Mesenchymal stem cell (in vitro differentiated cells and primary cell): Measurements from ENCODE around the gene ANKRD50.

Source experiments
- DNase-seq: peaks from one replicate; pipeline ENCODE4 v3.0.0-alpha.2; 2013
- H2AFZ ChIP-seq: one replicate; pipeline ENCODE4 v1.6.1; 2013; ENCODE audit warnings: low read depth, mild to moderate bottlenecking, control low read depth, inconsistent platforms, low read length, moderate library complexity
- H2AK5ac ChIP-seq: 2 replicates; pipeline ENCODE4 v1.6.1; 2013; ENCODE audit warnings: low read length, moderate library complexity, mild to moderate bottlenecking, inconsistent platforms; ENCODE audit not compliant: severe bottlenecking
- H2BK120ac ChIP-seq: one replicate; pipeline ENCODE4 v1.6.1; 2013; ENCODE audit warnings: low read depth, mild to moderate bottlenecking, inconsistent platforms, low read length, moderate library complexity
- H2BK12ac ChIP-seq, 2 experiments: one replicate each; pipeline ENCODE4 v1.6.1; 2013; ENCODE audit warnings: inconsistent platforms in 2 of 2, low read length in 2 of 2, mild to moderate bottlenecking in 2 of 2, moderate library complexity in 2 of 2, control low read depth in 1 of 2
- H2BK15ac ChIP-seq: one replicate; pipeline ENCODE4 v1.6.1; 2013; ENCODE audit warnings: mild to moderate bottlenecking, low read depth, inconsistent platforms; ENCODE audit not compliant: poor library complexity, severe bottlenecking
- H2BK5ac ChIP-seq: 2 replicates; pipeline ENCODE4 v1.6.1; 2013; ENCODE audit warnings: low read depth, mild to moderate bottlenecking, low read length, control low read depth, inconsistent platforms; ENCODE audit not compliant: poor library complexity, severe bottlenecking
- H3K14ac ChIP-seq, 2 experiments: one replicate each; pipeline ENCODE4 v1.6.1; 2013; ENCODE audit warnings: inconsistent platforms in 2 of 2, low read length in 2 of 2, control low read depth in 1 of 2, mild to moderate bottlenecking in 1 of 2, moderate library complexity in 1 of 2
- H3K18ac ChIP-seq, 2 experiments: one replicate each; pipeline ENCODE4 v1.6.1; 2013; ENCODE audit warnings: inconsistent platforms in 2 of 2, low read length in 2 of 2, control low read depth in 1 of 2, low read depth in 1 of 2, mild to moderate bottlenecking in 1 of 2
- H3K23ac ChIP-seq, 2 experiments: one replicate each; pipeline ENCODE4 v1.6.1; 2013; ENCODE audit warnings: inconsistent platforms in 2 of 2, low read length in 2 of 2, mild to moderate bottlenecking in 2 of 2, moderate library complexity in 2 of 2, control low read depth in 1 of 2
- H3K27ac ChIP-seq: 2 replicates; pipeline ENCODE4 v1.5.1; 2013; ENCODE audit warnings: mild to moderate bottlenecking, moderate library complexity, low read length, control low read depth, inconsistent platforms; ENCODE audit not compliant: poor library complexity, severe bottlenecking
- H3K27me3 ChIP-seq, 2 experiments: 2 replicates each; pipeline versions ENCODE4 v1.6.1 to v1.7.0; 2013; ENCODE audit warnings: low read length in 2 of 2, mild to moderate bottlenecking in 2 of 2, moderate library complexity in 2 of 2, control low read depth in 1 of 2, inconsistent platforms in 1 of 2; ENCODE audit not compliant: control insufficient read depth in 1 of 2, insufficient read depth in 1 of 2
- H3K36me3 ChIP-seq, 2 experiments: 2 replicates each; pipeline versions ENCODE4 v1.6.1 to v1.7.0; 2013; ENCODE audit warnings: low read length in 2 of 2, control low read depth in 1 of 2, inconsistent platforms in 1 of 2, low read depth in 1 of 2, mild to moderate bottlenecking in 1 of 2; ENCODE audit not compliant: insufficient read depth in 2 of 2, control insufficient read depth in 1 of 2
- H3K4ac ChIP-seq, 2 experiments: one replicate each; pipeline ENCODE4 v1.6.1; 2013; ENCODE audit warnings: inconsistent platforms in 2 of 2, low read length in 2 of 2, mild to moderate bottlenecking in 2 of 2, moderate library complexity in 2 of 2, control low read depth in 1 of 2, low read depth in 1 of 2
- H3K4me1 ChIP-seq: 2 replicates; pipeline ENCODE4 v1.6.1; 2013; ENCODE audit warnings: low read depth, low read length, control low read depth; ENCODE audit not compliant: control insufficient read depth, insufficient read depth
- H3K4me2 ChIP-seq: 2 replicates; pipeline ENCODE4 v1.6.1; 2013; ENCODE audit warnings: low read length, mild to moderate bottlenecking, inconsistent platforms; ENCODE audit not compliant: poor library complexity, severe bottlenecking
- H3K4me3 ChIP-seq, 2 experiments: 2 replicates each; pipeline versions ENCODE4 v1.5.1 to v1.7.0; 2013; ENCODE audit warnings: low read length in 2 of 2, mild to moderate bottlenecking in 2 of 2, control low read depth in 1 of 2, low read depth in 1 of 2; ENCODE audit not compliant: insufficient read depth in 1 of 2
- H3K79me1 ChIP-seq: replicated peaks from 2 replicates; pipeline ENCODE4 v1.6.1; 2013; ENCODE audit warnings: mild to moderate bottlenecking, control low read depth, low read length, inconsistent platforms; ENCODE audit not compliant: poor library complexity, severe bottlenecking
- H3K9ac ChIP-seq: 2 replicates; pipeline ENCODE4 v1.7.0; 2013; ENCODE audit warnings: mild to moderate bottlenecking, low read length, moderate library complexity
- H3K9me3 ChIP-seq: 2 replicates; pipeline ENCODE4 v1.7.0; 2013; ENCODE audit warnings: mild to moderate bottlenecking, low read length; ENCODE audit not compliant: control insufficient read depth
- H4K8ac ChIP-seq: one replicate; pipeline ENCODE4 v1.6.1; 2013; ENCODE audit warnings: inconsistent platforms, mild to moderate bottlenecking, low read length, moderate library complexity
- H4K91ac ChIP-seq: one replicate; pipeline ENCODE4 v1.6.1; 2013; ENCODE audit warnings: mild to moderate bottlenecking, low read length, inconsistent platforms
- WGBS: methylation state at CpG from one replicate; pipeline ENCODE4 v1.1.7; 2013; ENCODE audit warnings: mixed read lengths; 5-methylcytosine and 5-hydroxymethylcytosine counted together

Gene ANKRD50

GRCh38 chr4:124647599-124647998 is 64.9 kb downstream of the ANKRD50 start:
- peaks cover 2% of the 10 kb centered on the region for H3K4me1 ChIP-seq
- H3K23ac ChIP-seq, result no peak overlapping the region
- H4K8ac ChIP-seq, result no peak overlapping the region
- no peak overlapping the region for H3K4me2 ChIP-seq
- 62% methylated on average over 2 of the region's 2 CpGs for WGBS
- no peak overlapping the region for H2BK5ac ChIP-seq
- H3K4me3 ChIP-seq, result no peak overlapping the region
- no peak overlapping the region for H2BK12ac ChIP-seq
- no peak overlapping the region for H3K27ac ChIP-seq
- H4K91ac ChIP-seq, result no peak overlapping the region
- H3K36me3 ChIP-seq, result peaks cover 5 to 12% of the 10 kb centered on the region in 2 experiments
- H2AK5ac ChIP-seq, result no peak overlapping the region
- no peak overlapping the region for H2AFZ ChIP-seq
- H3K9me3 ChIP-seq, result no peaks in the 10 kb centered on the region
- H3K79me1 ChIP-seq, result no peaks in the 10 kb centered on the region
- no peak overlapping the region for H3K14ac ChIP-seq
- H3K27me3 ChIP-seq, result no peaks in the 10 kb centered on the region
- no peak overlapping the region for H3K4ac ChIP-seq
- no peak for DNase-seq
- no peak overlapping the region for H3K9ac ChIP-seq
- no peak overlapping the region for H2BK15ac ChIP-seq
- H3K18ac ChIP-seq, result no peak overlapping the region
- H2BK120ac ChIP-seq, result no peak overlapping the region

DNA sequence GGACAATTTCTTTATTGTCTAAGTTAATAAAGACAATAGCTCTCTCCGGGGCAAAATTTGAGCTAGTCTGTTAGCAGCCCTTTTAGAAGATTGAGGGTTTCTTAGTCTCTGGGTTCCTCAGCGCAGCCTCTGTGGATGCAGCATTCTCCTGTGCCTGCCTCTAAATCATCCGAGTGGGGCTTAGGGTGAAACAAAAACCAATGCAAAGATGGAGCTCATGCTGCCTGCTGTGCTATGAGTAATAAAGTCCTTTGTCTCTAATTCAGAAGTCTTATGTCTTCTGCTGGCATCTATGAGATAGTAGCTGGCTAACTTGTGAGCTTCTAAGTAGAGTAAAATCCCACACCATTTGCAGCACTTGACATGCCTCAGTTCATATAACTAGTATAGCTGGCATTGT is 67.9 kb downstream of the ANKRD50 start:
- H2BK15ac ChIP-seq, result no peak overlapping the region
- no peaks in the 10 kb centered on the region for H3K36me3 ChIP-seq
- no peaks in the 10 kb centered on the region for H3K27me3 ChIP-seq
- DNase-seq, result no peak
- H3K9ac ChIP-seq, result no peak overlapping the region
- no peak overlapping the region for H3K27ac ChIP-seq
- H3K18ac ChIP-seq, result no peak overlapping the region
- no peak overlapping the region for H2AK5ac ChIP-seq
- H3K79me1 ChIP-seq, result no peaks in the 10 kb centered on the region
- no peak overlapping the region for H3K4me3 ChIP-seq
- H4K8ac ChIP-seq, result no peak overlapping the region
- no peak overlapping the region for H3K23ac ChIP-seq
- no peak overlapping the region for H3K4ac ChIP-seq
- no peak overlapping the region for H4K91ac ChIP-seq
- no peak overlapping the region for H2BK5ac ChIP-seq
- no peak overlapping the region for H3K14ac ChIP-seq
- no peak overlapping the region for H2BK12ac ChIP-seq
- no peak overlapping the region for H2AFZ ChIP-seq
- H3K9me3 ChIP-seq, result no peaks in the 10 kb centered on the region
- no peak overlapping the region for H2BK120ac ChIP-seq
- H3K4me1 ChIP-seq, result peaks cover 2% of the 10 kb centered on the region
- no peak overlapping the region for H3K4me2 ChIP-seq
- 97% methylated on average over 3 of the region's 3 CpGs for WGBS

DNA sequence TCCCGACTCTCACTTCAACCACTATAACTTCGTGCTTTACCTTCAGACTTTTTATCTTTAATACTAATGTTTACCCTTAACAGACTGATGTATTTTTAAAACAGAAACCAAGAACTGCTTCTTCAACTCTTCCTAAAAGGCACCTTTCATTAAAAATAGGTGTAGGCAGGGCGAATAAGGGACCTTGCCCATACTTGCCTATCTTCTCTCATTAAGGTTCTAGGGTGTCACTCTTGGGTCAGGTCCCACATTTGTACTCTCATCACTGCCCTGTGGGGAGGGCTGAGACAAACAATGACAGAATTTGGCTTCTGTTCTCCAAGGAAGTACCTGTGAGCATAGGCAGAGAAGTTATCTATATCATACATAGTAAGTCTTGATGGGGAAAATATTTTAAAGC is 69.7 kb downstream of the ANKRD50 start:
- H2BK120ac ChIP-seq, result no peak overlapping the region
- no peak overlapping the region for H3K14ac ChIP-seq
- DNase-seq, result no peak
- H3K79me1 ChIP-seq, result no peaks in the 10 kb centered on the region
- no peak overlapping the region for H2AFZ ChIP-seq
- H2AK5ac ChIP-seq, result peak overlapping the region; percentile 100
- H3K4ac ChIP-seq, result no peak overlapping the region
- peak overlapping the region in 1 of 2 experiments; percentile 82 for H3K18ac ChIP-seq
- no peak overlapping the region for H2BK12ac ChIP-seq
- no peaks in the 10 kb centered on the region for H3K27me3 ChIP-seq
- H3K4me3 ChIP-seq, result no peak overlapping the region
- no peak overlapping the region for H3K4me2 ChIP-seq
- H3K23ac ChIP-seq, result no peak overlapping the region
- no peak overlapping the region for H3K9ac ChIP-seq
- peaks cover 2% of the 10 kb centered on the region for H3K4me1 ChIP-seq
- H3K36me3 ChIP-seq, result no peaks in the 10 kb centered on the region
- peak overlapping the region; percentile 66 for H2BK5ac ChIP-seq
- H4K8ac ChIP-seq, result no peak overlapping the region
- H3K27ac ChIP-seq, result peak overlapping the region; percentile 91
- H2BK15ac ChIP-seq, result no peak overlapping the region
- WGBS, result 100% methylated on average over 3 of the region's 3 CpGs
- H3K9me3 ChIP-seq, result no peaks in the 10 kb centered on the region
- H4K91ac ChIP-seq, result no peak overlapping the region

GRCh38 chr4:124641715-124642381 is 70.7 kb downstream of the ANKRD50 start:
- Histone ChIP-seq H3K9me3 (no peaks in the 10 kb centered on the region), H3K23ac (no peak overlapping the region), H2BK120ac (no peak overlapping the region), H3K18ac (no peak overlapping the region), H3K9ac (no peak overlapping the region), H4K91ac (no peak overlapping the region), H3K27ac (peak overlapping the region; percentile 80), H3K79me1 (no peaks in the 10 kb centered on the region), H3K4ac (no peak overlapping the region), H2BK12ac (no peak overlapping the region), H3K4me2 (no peak overlapping the region), H2BK15ac (no peak overlapping the region), H3K36me3 (no peaks in the 10 kb centered on the region), H3K27me3 (no peaks in the 10 kb centered on the region), H2AFZ (no peak overlapping the region), H3K4me1 (peaks cover 2% of the 10 kb centered on the region), H2BK5ac (no peak overlapping the region), H3K4me3 (no peak overlapping the region), H4K8ac (no peak overlapping the region), H3K14ac (no peak overlapping the region), H2AK5ac (no peak overlapping the region)
- peak; percentile 54 for DNase-seq
- WGBS, result 51% methylated on average over 4 of the region's 4 CpGs
